Lower leg skin (tissue), 3 donors: Measurements from ENCODE around the gene PHACTR4.
"Not testable (repeated sequence)": the region's sequence is repeated elsewhere in the genome, so short reads cannot be mapped to it uniquely, and the experiment has no call there.

ENCODE experiments used
- CTCF ChIP-seq, 3 donors: fragments of 450-650 bp; IDR thresholded peaks; one replicate each; pipeline ENCODE4 v1.5.1; 2016; ENCODE audit warnings: antibody characterized with exemption in 3 of 3, mild to moderate bottlenecking in 3 of 3, moderate library complexity in 2 of 3
- POLR2A ChIP-seq, 2 donors: fragments of 450-650 bp; IDR thresholded peaks; one replicate each; pipeline ENCODE4 v1.6.1; 2016 to 2017; ENCODE audit warnings: antibody characterized with exemption in 2 of 2, mild to moderate bottlenecking in 1 of 2, moderate library complexity in 1 of 2

GRCh38 chr1:28327431-28327830 lies 42.1 kb upstream of the PHACTR4 start:
- not testable (repeated sequence) for TF ChIP-seq CTCF, POLR2A (IDR thresholded peaks at IDR 0.05)
